MM.1S (cell line): Measurements from ENCODE around the gene SV2B.

ENCODE experiments used
- DNase-seq: peaks from one replicate; pipeline ENCODE4 v3.0.0-alpha.2; 2015
- H2AFZ ChIP-seq: fragments of 300-600 bp; sonication (generic); 2 replicates; pipeline ENCODE4 v1.6.0; 2016; ENCODE audit warnings: antibody characterized with exemption, low read length
- H3F3A ChIP-seq: fragments of 300-600 bp; sonication (generic); 2 replicates; pipeline ENCODE4 v1.6.1; 2016; ENCODE audit warnings: mild to moderate bottlenecking, antibody characterized with exemption, low read length, moderate library complexity, mixed read lengths; ENCODE audit not compliant: insufficient read depth
- H3K27ac ChIP-seq: fragments of 300-600 bp; sonication (generic); 2 replicates; pipeline ENCODE4 v1.5.1; 2016; ENCODE audit warnings: mild to moderate bottlenecking, low read length
- H3K27me3 ChIP-seq: fragments of 300-600 bp; sonication (generic); replicated peaks from 2 replicates; pipeline ENCODE4 v1.6.0; 2016; ENCODE audit warnings: low read length; ENCODE audit not compliant: insufficient read depth
- H3K36me3 ChIP-seq: fragments of 300-600 bp; sonication (generic); replicated peaks from 2 replicates; pipeline ENCODE4 v1.6.1; 2016; ENCODE audit warnings: mild to moderate bottlenecking, low read length, mixed read lengths; ENCODE audit not compliant: insufficient read depth
- H3K4me1 ChIP-seq: fragments of 300-600 bp; sonication (generic); 2 replicates; pipeline ENCODE4 v1.6.1; 2016; ENCODE audit warnings: low read length, mixed read lengths
- H3K4me2 ChIP-seq: fragments of 300-600 bp; sonication (generic); 2 replicates; pipeline ENCODE4 v1.6.0; 2016; ENCODE audit warnings: low read depth, low read length
- H3K4me3 ChIP-seq: fragments of 300-600 bp; sonication (generic); 2 replicates; pipeline ENCODE4 v1.5.1; 2016; ENCODE audit warnings: low read length, mixed read lengths
- H3K79me2 ChIP-seq: fragments of 300-600 bp; sonication (generic); 2 replicates; pipeline ENCODE4 v1.6.1; 2016; ENCODE audit warnings: mixed run types, low read length, mixed read lengths
- H3K9ac ChIP-seq: fragments of 300-600 bp; sonication (generic); 2 replicates; pipeline ENCODE4 v1.6.1; 2016; ENCODE audit warnings: low read length, mixed read lengths
- H3K9me2 ChIP-seq: fragments of 300-600 bp; sonication (generic); replicated peaks from 2 replicates; pipeline ENCODE4 v1.6.1; 2016; ENCODE audit warnings: mild to moderate bottlenecking, low read length, mixed read lengths; ENCODE audit not compliant: insufficient read depth
- H3K9me3 ChIP-seq: fragments of 300-600 bp; sonication (generic); replicated peaks from 2 replicates; pipeline ENCODE4 v1.6.1; 2016; ENCODE audit warnings: mild to moderate bottlenecking, low read length, mixed read lengths; ENCODE audit not compliant: insufficient read depth
- H4K20me1 ChIP-seq: fragments of 300-600 bp; sonication (generic); 2 replicates; pipeline ENCODE4 v1.6.1; 2016; ENCODE audit warnings: mild to moderate bottlenecking, low read length, moderate library complexity, mixed read lengths; ENCODE audit not compliant: insufficient read depth
- CTCF ChIP-seq: fragments of 300-600 bp; sonication (generic); IDR thresholded peaks from 2 replicates; pipeline ENCODE4 v1.5.1; 2016; ENCODE audit warnings: antibody characterized with exemption, low read length, mixed read lengths
- EZH2 ChIP-seq: fragments of 300-600 bp; sonication (generic); optimal IDR thresholded peaks from 2 replicates; pipeline ENCODE3; 2017; ENCODE audit warnings: low read depth, mild to moderate bottlenecking, antibody characterized with exemption, low read length, mixed read lengths
- EZH2phosphoT487 ChIP-seq: fragments of 300-600 bp; sonication (generic); IDR thresholded peaks from 2 replicates; pipeline ENCODE4 v1.6.1; 2018; ENCODE audit warnings: antibody characterized with exemption, low read length

The SV2B gene

GRCh38 chr15:91255670-91256192 is 155.7 kb downstream of the SV2B start:
- no peaks in the 10 kb centered on the region for H3K9me3 ChIP-seq
- no peak overlapping the region for H3K4me3 ChIP-seq
- H3K79me2 ChIP-seq, result no peaks in the 10 kb centered on the region
- no peak overlapping the region for H3K9ac ChIP-seq
- H3K4me2 ChIP-seq, result no peak overlapping the region
- H3K9me2 ChIP-seq, result no peaks in the 10 kb centered on the region
- no peak for DNase-seq
- H2AFZ ChIP-seq, result no peak overlapping the region
- no peaks in the 10 kb centered on the region for H3K4me1 ChIP-seq
- no peaks in the 10 kb centered on the region for H4K20me1 ChIP-seq
- no peaks in the 10 kb centered on the region for H3F3A ChIP-seq
- H3K27ac ChIP-seq, result no peak overlapping the region
- no peak for TF ChIP-seq CTCF
- no peak for TF ChIP-seq EZH2
- no peak for TF ChIP-seq EZH2phosphoT487
- H3K27me3 ChIP-seq, result no peaks in the 10 kb centered on the region
- H3K36me3 ChIP-seq, result no peaks in the 10 kb centered on the region

- no peak overlapping the region for H3K27ac ChIP-seq
- DNase-seq, result no peak
- H3K9ac ChIP-seq, result no peak overlapping the region
- no peaks in the 10 kb centered on the region for H3K9me3 ChIP-seq
- H3K4me3 ChIP-seq, result no peak overlapping the region
- H3F3A ChIP-seq, result no peaks in the 10 kb centered on the region
- H3K4me1 ChIP-seq, result no peaks in the 10 kb centered on the region
- H4K20me1 ChIP-seq, result no peaks in the 10 kb centered on the region
- no peaks in the 10 kb centered on the region for H3K9me2 ChIP-seq
- H3K4me2 ChIP-seq, result no peak overlapping the region
- no peaks in the 10 kb centered on the region for H3K79me2 ChIP-seq
- TF ChIP-seq EZH2phosphoT487 (no peak), EZH2 (no peak), CTCF (no peak)
- no peaks in the 10 kb centered on the region for H3K36me3 ChIP-seq
- no peak overlapping the region for H2AFZ ChIP-seq
- no peaks in the 10 kb centered on the region for H3K27me3 ChIP-seq
These were observed 157.8 kb downstream of the SV2B start for GRCh38 chr15:91257746-91258414.

GRCh38 chr15:91258415-91258759 is 158.3 kb downstream of the SV2B start:
- H3K9ac ChIP-seq, result no peak overlapping the region
- no peaks in the 10 kb centered on the region for H4K20me1 ChIP-seq
- H3K9me2 ChIP-seq, result no peaks in the 10 kb centered on the region
- no peak for DNase-seq
- H3K27me3 ChIP-seq, result no peaks in the 10 kb centered on the region
- no peak overlapping the region for H3K4me2 ChIP-seq
- H3K4me3 ChIP-seq, result no peak overlapping the region
- H3K27ac ChIP-seq, result no peak overlapping the region
- no peak overlapping the region for H2AFZ ChIP-seq
- H3K4me1 ChIP-seq, result no peaks in the 10 kb centered on the region
- no peaks in the 10 kb centered on the region for H3K9me3 ChIP-seq
- no peaks in the 10 kb centered on the region for H3K79me2 ChIP-seq
- no peak for TF ChIP-seq EZH2phosphoT487
- TF ChIP-seq EZH2, result no peak
- TF ChIP-seq CTCF, result no peak
- no peaks in the 10 kb centered on the region for H3F3A ChIP-seq
- no peaks in the 10 kb centered on the region for H3K36me3 ChIP-seq
